ENCODE data around the gene RPL32. TPM values are rescaled to one million over a fixed set of nuclear protein-coding genes. Genes with fewer than 3 reads are reported as not detected.

Gene RPL32
- polyA plus RNA-seq, 3 donors = 2,280 to 2,382 (median 2,329) TPM

Other genes with a start within 250 kb of the RPL32 start
- 100 to 1,000 TPM; 103 to 106 (median 106) TPM for gene RAF1, start 177.4 kb downstream of the RPL32 start, polyA plus RNA-seq (ENCODE audit: insufficient read length in 3 of 3)
- 1 to 10 TPM; 1.1 to 2.0 (median 1.9) TPM for gene TMEM40, start 82.3 kb downstream of the RPL32 start, polyA plus RNA-seq (ENCODE audit: insufficient read length in 3 of 3)
- gene CAND2, start 44.9 kb downstream of the RPL32 start, polyA plus RNA-seq (ENCODE audit: insufficient read length in 3 of 3) = 10 to 100 TPM in 1 of 3 donors, 1 to 10 TPM in 2; 7.0 to 10.1 (median 9.6) TPM
- 10 to 100 TPM; 25.1 to 30.4 (median 28.2) TPM for gene IQSEC1, start 231.9 kb upstream of the RPL32 start, polyA plus RNA-seq (ENCODE audit: insufficient read length in 3 of 3)